HG03280 (cell line): ENCODE data around the gene LGALS14.

ENCODE experiments used
- ATAC-seq: cut with Tn5 transposase; IDR thresholded peaks from one replicate; pipeline ENCODE4 v1.9.1; 2021; ENCODE audit warnings: mild to moderate bottlenecking, moderate library complexity; ENCODE audit not compliant: unreplicated experiment

Gene LGALS14

GRCh38 chr19:39740395-39740794 is 36.1 kb downstream of the LGALS14 start:
- no peak for ATAC-seq

DNA sequence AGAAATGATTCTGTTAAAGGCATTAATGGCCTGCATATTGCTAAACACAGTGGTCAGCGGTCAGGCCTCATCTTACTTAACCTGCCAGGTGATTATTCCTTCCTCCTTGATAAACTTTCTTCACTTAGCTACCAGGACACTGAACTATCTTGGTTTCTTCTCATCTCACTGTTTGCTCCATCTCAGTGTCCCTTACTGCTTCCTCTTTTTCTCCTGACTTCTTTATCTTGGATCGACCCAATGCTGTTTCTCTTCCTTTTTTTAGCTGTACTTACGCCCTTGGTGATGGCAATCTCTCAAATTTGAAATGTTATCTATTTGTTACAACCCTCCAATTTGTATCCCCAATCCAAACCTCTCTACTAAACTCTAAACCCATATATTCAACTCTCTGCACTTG is 41.4 kb downstream of the LGALS14 start:
- ATAC-seq, result no peak

DNA sequence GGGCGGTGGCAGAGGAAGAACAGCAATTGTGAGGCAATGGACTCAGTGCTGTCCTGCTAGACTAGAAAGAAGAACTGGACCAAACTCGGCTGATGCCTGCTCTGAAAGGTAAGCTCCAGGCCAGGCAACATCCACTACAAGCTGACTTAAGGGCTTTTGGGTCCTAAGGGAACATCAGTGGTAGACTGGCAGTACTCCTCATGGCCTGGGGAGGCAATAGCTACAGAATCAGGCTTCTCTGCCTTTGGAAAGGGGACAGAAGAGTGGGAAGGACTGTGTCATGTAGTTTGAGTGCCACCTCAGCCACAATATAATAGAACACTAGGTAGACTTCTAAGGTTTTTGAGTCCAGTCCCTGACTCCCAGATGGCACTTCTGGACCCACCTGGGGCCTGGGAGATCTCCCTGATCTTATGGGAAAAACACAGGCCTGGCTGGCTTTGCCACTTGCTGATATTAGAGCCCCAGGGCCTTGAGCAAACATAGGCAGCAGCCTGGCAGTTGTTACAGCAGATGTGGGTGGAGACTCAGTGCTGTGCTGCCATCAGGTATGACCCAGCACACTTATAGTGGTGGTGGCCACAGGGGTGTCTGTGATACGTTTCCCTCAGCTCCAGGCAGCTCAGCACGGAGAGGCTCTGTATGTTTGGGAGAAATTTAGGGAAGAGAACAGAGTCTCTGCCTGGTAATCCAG is 42.7 kb downstream of the LGALS14 start:
- no peak for ATAC-seq

GRCh38 chr19:39749981-39750380 is 45.7 kb downstream of the LGALS14 start:
- ATAC-seq, result no peak

GRCh38 chr19:39752390-39752789 is 48.1 kb downstream of the LGALS14 start:
- ATAC-seq, result no peak

DNA sequence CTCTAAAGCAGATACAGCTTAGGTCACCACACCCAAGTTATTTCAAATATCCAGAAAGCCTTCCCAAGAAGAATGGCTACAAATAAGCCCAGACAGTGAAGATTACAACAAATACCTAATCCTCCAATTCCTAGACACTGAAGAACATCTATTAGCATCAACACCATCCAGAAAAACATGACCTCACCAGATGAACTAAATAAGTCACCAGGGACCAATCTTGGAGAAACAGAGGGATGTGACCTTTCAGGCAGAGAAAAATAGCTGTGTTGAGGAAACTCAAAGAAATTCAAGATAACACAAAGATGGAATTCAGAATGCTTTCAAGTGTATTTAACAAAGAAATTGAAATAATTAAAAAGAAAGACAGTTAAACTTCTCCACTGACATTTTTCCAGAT is 48.5 kb downstream of the LGALS14 start:
- no peak for ATAC-seq

DNA sequence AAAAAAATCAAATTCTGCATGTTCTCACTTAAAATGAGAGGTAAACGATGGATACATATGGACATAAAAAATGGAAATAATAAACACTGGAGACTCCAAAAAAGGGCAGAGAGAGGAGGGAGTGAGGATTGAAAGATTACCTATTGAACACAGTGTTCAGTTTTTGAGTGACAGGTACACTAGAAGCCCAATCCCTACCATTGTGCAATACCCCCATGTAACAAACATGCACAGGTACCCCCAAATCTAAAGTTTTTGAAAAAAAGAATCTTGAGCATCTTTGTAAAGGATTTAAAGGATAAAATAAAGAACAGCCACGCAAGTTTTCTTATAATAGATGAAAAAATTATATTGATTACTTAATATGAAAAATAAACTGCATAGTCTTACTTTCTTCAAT is 50.3 kb downstream of the LGALS14 start:
- no peak for ATAC-seq

GRCh38 chr19:39754971-39755370 is 50.7 kb downstream of the LGALS14 start:
- ATAC-seq, result no peak
